ENCODE data around the gene KCNK17. TPM values are rescaled to one million over a fixed set of nuclear protein-coding genes. Genes with fewer than 3 reads are reported as not detected.

Gene KCNK17
- total RNA-seq, 1 experiment from 2014 or later: not detected

DNA sequence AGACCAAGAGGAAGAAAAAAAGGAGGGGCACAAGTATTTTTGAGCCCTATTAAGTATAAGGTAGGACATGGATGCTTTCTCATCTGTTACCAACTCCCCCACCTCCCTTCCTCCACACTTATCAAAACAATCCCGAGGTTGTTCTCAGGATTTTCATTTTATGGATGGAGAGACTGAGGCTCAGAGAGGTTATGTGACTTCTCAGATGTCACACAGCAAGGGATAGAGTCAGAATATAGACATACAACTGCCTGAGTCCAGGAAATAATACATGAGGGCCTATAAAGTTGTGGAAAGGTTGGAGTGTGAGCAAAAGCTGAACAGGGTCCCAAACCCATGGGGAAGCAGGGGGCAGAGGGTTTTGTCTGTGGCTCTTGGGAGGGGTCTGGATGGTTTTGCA, 19.3 kb downstream of the KCNK17 start:
- no peak overlapping the region for H3K27ac ChIP-seq (ENCODE audit: low read depth, low read length)
- no peak overlapping the region for H3K4me2 ChIP-seq (ENCODE audit: low read length)
- ChIA-PET RAD21 (ENCODE audit: low non-redundant PET in 1 of 2, low total read pairs in 2 of 2, uncharacterized antibody in 2 of 2, unreplicated experiment in 2 of 2) (no interaction called here), CTCF (no interaction called here), POLR2A (no interaction called here)
- no peak for ATAC-seq
- H4K20me1 ChIP-seq (ENCODE audit: insufficient read depth): no peaks in the 10 kb centered on the region
- DNase-seq (ENCODE audit: low read depth, low spot score): no peak
- H3K36me3 ChIP-seq (ENCODE audit: control insufficient read depth in 1 of 2, insufficient read depth in 2 of 2, low read length in 2 of 2): no peaks in the 10 kb centered on the region
- H3K27me3 ChIP-seq (ENCODE audit: insufficient read depth, low read length): 0 out of 2 replicates have a peak, but pooled peaks cover 4% of the 10 kb centered on the region
- H3K4me1 ChIP-seq (ENCODE audit: control insufficient read depth in 1 of 2, insufficient read depth in 2 of 2, low read length in 2 of 2): peaks cover 0 to 8% of the 10 kb centered on the region in 2 experiments; a peak in 1 of 4 replicates
- H3K9me2 ChIP-seq (ENCODE audit: insufficient read depth): no peaks in the 10 kb centered on the region
- no peak overlapping the region for H2AFZ ChIP-seq (ENCODE audit: low read depth, low read length, poor library complexity, severe bottlenecking)
- no peaks in the 10 kb centered on the region for H3K79me2 ChIP-seq (ENCODE audit: insufficient read depth, low read length)
- no peak overlapping the region for H3K4me3 ChIP-seq (replicated peaks in 1 of 2; ENCODE audit: low read depth in 1 of 2, low read length in 2 of 2)
- no peak for TF ChIP-seq CBX3 (IDR thresholded peaks at IDR 0.05; ENCODE audit: low read depth)
- no peak for TF ChIP-seq POLR2A (IDR thresholded peaks at IDR 0.05; ENCODE audit: borderline replicate concordance, extremely low read depth, insufficient read depth, insufficient read length)
- TF ChIP-seq, protein P1, sequence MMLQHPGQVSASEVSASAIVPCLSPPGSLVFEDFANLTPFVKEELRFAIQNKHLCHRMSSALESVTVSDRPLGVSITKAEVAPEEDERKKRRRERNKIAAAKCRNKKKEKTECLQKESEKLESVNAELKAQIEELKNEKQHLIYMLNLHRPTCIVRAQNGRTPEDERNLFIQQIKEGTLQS (IDR thresholded peaks at IDR 0.05): no peak
- no peak for TF ChIP-seq JUND (IDR thresholded peaks at IDR 0.05)
- TF ChIP-seq, protein P2, sequence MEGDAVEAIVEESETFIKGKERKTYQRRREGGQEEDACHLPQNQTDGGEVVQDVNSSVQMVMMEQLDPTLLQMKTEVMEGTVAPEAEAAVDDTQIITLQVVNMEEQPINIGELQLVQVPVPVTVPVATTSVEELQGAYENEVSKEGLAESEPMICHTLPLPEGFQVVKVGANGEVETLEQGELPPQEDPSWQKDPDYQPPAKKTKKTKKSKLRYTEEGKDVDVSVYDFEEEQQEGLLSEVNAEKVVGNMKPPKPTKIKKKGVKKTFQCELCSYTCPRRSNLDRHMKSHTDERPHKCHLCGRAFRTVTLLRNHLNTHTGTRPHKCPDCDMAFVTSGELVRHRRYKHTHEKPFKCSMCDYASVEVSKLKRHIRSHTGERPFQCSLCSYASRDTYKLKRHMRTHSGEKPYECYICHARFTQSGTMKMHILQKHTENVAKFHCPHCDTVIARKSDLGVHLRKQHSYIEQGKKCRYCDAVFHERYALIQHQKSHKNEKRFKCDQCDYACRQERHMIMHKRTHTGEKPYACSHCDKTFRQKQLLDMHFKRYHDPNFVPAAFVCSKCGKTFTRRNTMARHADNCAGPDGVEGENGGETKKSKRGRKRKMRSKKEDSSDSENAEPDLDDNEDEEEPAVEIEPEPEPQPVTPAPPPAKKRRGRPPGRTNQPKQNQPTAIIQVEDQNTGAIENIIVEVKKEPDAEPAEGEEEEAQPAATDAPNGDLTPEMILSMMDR (IDR thresholded peaks at IDR 0.05 in 2 of 3, conservative IDR thresholded peaks at IDR 0.05 in 1 of 3; ENCODE audit: borderline replicate concordance in 1 of 3, insufficient read depth in 1 of 3, low read depth in 2 of 3, low read length in 2 of 3): no peak
- no peak for TF ChIP-seq ELF1 (IDR thresholded peaks at IDR 0.05; ENCODE audit: borderline replicate concordance, low read depth)
- H3K9ac ChIP-seq (ENCODE audit: low read length): no peak overlapping the region
- no peaks in the 10 kb centered on the region for H3K9me3 ChIP-seq (ENCODE audit: control insufficient read depth in 1 of 2, insufficient read depth in 1 of 2, low read depth in 1 of 2, low read length in 2 of 2)
- intact Hi-C loops (cut with micrococcal nuclease): no loop called here
- no TSS peak for BruUV-seq (replicated peaks)

DNA sequence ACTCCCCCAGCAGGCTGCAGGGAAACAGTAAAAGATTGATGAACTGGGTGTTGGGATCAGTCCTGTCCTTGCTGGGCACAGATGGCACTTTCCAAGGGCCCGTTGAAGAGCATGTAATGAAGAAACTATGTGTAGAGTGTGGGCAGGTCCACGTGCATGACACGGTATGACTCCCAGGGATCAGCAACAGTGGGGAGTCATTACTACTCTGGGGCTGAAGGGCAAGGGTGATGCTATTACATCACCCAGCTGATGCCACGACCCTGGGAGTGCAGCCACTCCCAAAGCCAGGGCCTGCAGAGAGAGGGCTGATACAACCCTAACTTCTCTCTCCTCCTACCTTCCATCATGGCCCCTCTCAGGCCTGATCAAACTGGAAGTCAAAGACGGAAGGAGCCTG, 20.1 kb downstream of the KCNK17 start:
- intact Hi-C loops (cut with micrococcal nuclease): no loop called here
- H3K4me2 ChIP-seq (ENCODE audit: low read length): no peak overlapping the region
- H3K27ac ChIP-seq (ENCODE audit: low read depth, low read length): no peak overlapping the region
- ATAC-seq (no peak), DNase-seq (ENCODE audit: low read depth, low spot score) (no peak)
- no peaks in the 10 kb centered on the region for H3K9me2 ChIP-seq (ENCODE audit: insufficient read depth)
- no peak overlapping the region for H2AFZ ChIP-seq (ENCODE audit: low read depth, low read length, poor library complexity, severe bottlenecking)
- ChIA-PET POLR2A (no interaction called here), RAD21 (ENCODE audit: low non-redundant PET in 1 of 2, low total read pairs in 2 of 2, uncharacterized antibody in 2 of 2, unreplicated experiment in 2 of 2) (no interaction called here), CTCF (no interaction called here)
- H3K79me2 ChIP-seq (ENCODE audit: insufficient read depth, low read length): no peaks in the 10 kb centered on the region
- H3K4me3 ChIP-seq (replicated peaks in 1 of 2; ENCODE audit: low read depth in 1 of 2, low read length in 2 of 2): no peak overlapping the region
- no peaks in the 10 kb centered on the region for H3K9me3 ChIP-seq (ENCODE audit: control insufficient read depth in 1 of 2, insufficient read depth in 1 of 2, low read depth in 1 of 2, low read length in 2 of 2)
- H4K20me1 ChIP-seq (ENCODE audit: insufficient read depth): no peaks in the 10 kb centered on the region
- no TSS peak for BruUV-seq (replicated peaks)
- peaks cover 0 to 8% of the 10 kb centered on the region in 2 experiments; a peak in 1 of 4 replicates for H3K4me1 ChIP-seq (ENCODE audit: control insufficient read depth in 1 of 2, insufficient read depth in 2 of 2, low read length in 2 of 2)
- no peaks in the 10 kb centered on the region for H3K36me3 ChIP-seq (ENCODE audit: control insufficient read depth in 1 of 2, insufficient read depth in 2 of 2, low read length in 2 of 2)
- no peak overlapping the region for H3K9ac ChIP-seq (ENCODE audit: low read length)
- H3K27me3 ChIP-seq (ENCODE audit: insufficient read depth, low read length): 0 out of 2 replicates have a peak, but pooled peaks cover 4% of the 10 kb centered on the region
- no peak for TF ChIP-seq EGR1 (IDR thresholded peaks at IDR 0.05; ENCODE audit: low read depth)
- TF ChIP-seq EZH2phosphoT487 (IDR thresholded peaks at IDR 0.05; ENCODE audit: borderline replicate concordance): no peak
- TF ChIP-seq, protein P3, sequence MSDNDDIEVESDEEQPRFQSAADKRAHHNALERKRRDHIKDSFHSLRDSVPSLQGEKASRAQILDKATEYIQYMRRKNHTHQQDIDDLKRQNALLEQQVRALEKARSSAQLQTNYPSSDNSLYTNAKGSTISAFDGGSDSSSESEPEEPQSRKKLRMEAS (IDR thresholded peaks at IDR 0.05): no peak
- TF ChIP-seq YY1 (IDR thresholded peaks at IDR 0.05; ENCODE audit: extremely low read depth, insufficient replicate concordance, low read depth, low read length): no peak
- TF ChIP-seq FOSL1 (IDR thresholded peaks at IDR 0.05; ENCODE audit: low read depth): no peak
- TF ChIP-seq POLR2A (IDR thresholded peaks at IDR 0.05; ENCODE audit: borderline replicate concordance, extremely low read depth, insufficient read depth, insufficient read length): no peak
- TF ChIP-seq SIN3A (IDR thresholded peaks at IDR 0.05; ENCODE audit: low read depth): no peak
- TF ChIP-seq, protein P4, sequence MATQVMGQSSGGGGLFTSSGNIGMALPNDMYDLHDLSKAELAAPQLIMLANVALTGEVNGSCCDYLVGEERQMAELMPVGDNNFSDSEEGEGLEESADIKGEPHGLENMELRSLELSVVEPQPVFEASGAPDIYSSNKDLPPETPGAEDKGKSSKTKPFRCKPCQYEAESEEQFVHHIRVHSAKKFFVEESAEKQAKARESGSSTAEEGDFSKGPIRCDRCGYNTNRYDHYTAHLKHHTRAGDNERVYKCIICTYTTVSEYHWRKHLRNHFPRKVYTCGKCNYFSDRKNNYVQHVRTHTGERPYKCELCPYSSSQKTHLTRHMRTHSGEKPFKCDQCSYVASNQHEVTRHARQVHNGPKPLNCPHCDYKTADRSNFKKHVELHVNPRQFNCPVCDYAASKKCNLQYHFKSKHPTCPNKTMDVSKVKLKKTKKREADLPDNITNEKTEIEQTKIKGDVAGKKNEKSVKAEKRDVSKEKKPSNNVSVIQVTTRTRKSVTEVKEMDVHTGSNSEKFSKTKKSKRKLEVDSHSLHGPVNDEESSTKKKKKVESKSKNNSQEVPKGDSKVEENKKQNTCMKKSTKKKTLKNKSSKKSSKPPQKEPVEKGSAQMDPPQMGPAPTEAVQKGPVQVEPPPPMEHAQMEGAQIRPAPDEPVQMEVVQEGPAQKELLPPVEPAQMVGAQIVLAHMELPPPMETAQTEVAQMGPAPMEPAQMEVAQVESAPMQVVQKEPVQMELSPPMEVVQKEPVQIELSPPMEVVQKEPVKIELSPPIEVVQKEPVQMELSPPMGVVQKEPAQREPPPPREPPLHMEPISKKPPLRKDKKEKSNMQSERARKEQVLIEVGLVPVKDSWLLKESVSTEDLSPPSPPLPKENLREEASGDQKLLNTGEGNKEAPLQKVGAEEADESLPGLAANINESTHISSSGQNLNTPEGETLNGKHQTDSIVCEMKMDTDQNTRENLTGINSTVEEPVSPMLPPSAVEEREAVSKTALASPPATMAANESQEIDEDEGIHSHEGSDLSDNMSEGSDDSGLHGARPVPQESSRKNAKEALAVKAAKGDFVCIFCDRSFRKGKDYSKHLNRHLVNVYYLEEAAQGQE (IDR thresholded peaks at IDR 0.05; ENCODE audit: low read depth): no peak
- TF ChIP-seq CEBPB (IDR thresholded peaks at IDR 0.05; ENCODE audit: low read depth): no peak
- no peak for TF ChIP-seq POLR2AphosphoS5 (IDR thresholded peaks at IDR 0.05; ENCODE audit: low read depth, low read length)
- TF ChIP-seq SP1 (IDR thresholded peaks at IDR 0.05; ENCODE audit: low read depth): no peak
- TF ChIP-seq RAD21 (IDR thresholded peaks at IDR 0.05; ENCODE audit: low read depth): no peak
